ENCODE results near the gene TNFAIP2. TPM values are rescaled to one million over a fixed set of nuclear protein-coding genes. Genes with fewer than 3 reads are reported as not detected.

TNFAIP2 gene
- total and polyA plus RNA-seq, 9 of the 15 experiments (the other 6 are each of a cell fraction or from before 2014, with no cell fraction given), result 22.6 to 68.6 (median 44.6) TPM

- TF ChIP-seq CCNT2 (IDR thresholded peaks at IDR 0.05; ENCODE audit: borderline replicate concordance, extremely low read depth, insufficient read length, low read depth, low read length), result no peak
- no peak for TF ChIP-seq LCOR (CRISPR knock-in tag; IDR thresholded peaks at IDR 0.05)
- TF ChIP-seq DEAF1 (CRISPR knock-in tag; IDR thresholded peaks at IDR 0.05), result no peak
Measured at GRCh38 chr14:103089386-103090335, 33.6 kb upstream of the TNFAIP2 start (continued).

- intact Hi-C loops (cut with micrococcal nuclease), result no loop called here
- in situ Hi-C loops (cut with MboI), result no loop called here
- TF ChIP-seq, protein P1, sequence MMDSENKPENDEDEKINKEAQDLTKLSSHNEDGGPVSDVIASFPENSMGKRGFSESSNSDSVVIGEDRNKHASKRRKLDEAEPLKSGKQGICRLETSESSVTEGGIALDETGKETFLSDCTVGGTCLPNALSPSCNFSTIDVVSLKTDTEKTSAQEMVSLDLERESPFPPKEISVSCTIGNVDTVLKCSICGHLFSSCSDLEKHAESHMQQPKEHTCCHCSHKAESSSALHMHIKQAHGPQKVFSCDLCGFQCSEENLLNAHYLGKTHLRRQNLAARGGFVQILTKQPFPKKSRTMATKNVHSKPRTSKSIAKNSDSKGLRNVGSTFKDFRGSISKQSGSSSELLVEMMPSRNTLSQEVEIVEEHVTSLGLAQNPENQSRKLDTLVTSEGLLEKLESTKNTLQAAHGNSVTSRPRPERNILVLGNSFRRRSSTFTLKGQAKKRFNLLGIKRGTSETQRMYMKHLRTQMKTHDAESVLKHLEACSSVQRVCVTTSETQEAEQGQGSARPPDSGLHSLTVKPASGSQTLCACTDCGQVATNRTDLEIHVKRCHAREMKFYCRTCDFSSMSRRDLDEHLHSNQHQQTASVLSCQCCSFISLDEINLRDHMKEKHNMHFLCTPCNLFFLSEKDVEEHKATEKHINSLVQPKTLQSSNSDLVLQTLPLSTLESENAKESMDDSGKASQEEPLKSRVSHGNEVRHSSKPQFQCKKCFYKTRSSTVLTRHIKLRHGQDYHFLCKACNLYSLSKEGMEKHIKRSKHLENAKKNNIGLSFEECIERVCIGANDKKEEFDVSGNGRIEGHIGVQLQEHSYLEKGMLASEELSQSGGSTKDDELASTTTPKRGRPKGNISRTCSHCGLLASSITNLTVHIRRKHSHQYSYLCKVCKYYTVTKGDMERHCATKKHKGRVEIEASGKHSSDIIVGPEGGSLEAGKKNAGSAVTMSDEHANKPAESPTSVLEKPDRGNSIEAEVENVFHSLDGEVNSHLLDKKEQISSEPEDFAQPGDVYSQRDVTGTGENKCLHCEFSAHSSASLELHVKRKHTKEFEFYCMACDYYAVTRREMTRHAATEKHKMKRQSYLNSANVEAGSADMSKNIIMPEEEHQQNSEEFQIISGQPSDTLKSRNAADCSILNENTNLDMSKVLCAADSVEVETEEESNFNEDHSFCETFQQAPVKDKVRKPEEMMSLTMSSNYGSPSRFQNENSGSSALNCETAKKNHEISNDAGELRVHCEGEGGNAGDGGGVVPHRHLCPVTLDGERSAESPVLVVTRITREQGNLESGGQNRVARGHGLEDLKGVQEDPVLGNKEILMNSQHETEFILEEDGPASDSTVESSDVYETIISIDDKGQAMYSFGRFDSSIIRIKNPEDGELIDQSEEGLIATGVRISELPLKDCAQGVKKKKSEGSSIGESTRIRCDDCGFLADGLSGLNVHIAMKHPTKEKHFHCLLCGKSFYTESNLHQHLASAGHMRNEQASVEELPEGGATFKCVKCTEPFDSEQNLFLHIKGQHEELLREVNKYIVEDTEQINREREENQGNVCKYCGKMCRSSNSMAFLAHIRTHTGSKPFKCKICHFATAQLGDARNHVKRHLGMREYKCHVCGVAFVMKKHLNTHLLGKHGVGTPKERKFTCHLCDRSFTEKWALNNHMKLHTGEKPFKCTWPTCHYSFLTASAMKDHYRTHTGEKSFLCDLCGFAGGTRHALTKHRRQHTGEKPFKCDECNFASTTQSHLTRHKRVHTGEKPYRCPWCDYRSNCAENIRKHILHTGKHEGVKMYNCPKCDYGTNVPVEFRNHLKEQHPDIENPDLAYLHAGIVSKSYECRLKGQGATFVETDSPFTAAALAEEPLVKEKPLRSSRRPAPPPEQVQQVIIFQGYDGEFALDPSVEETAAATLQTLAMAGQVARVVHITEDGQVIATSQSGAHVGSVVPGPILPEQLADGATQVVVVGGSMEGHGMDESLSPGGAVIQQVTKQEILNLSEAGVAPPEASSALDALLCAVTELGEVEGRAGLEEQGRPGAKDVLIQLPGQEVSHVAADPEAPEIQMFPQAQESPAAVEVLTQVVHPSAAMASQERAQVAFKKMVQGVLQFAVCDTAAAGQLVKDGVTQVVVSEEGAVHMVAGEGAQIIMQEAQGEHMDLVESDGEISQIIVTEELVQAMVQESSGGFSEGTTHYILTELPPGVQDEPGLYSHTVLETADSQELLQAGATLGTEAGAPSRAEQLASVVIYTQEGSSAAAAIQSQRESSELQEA (IDR thresholded peaks at IDR 0.05; ENCODE audit: low read depth), result no peak
- no peak for TF ChIP-seq MIER1 (IDR thresholded peaks at IDR 0.05; ENCODE audit: low read depth)
- TF ChIP-seq NR3C1 (CRISPR knock-in tag; IDR thresholded peaks at IDR 0.05), result no peak
- no peak for TF ChIP-seq TSC22D4 (tag; IDR thresholded peaks at IDR 0.05)
- TF ChIP-seq ZNF436 (CRISPR knock-in tag; IDR thresholded peaks at IDR 0.05), result no peak
- no peak for TF ChIP-seq HCFC1 (IDR thresholded peaks at IDR 0.05; ENCODE audit: low read depth, low read length)
Measured at GRCh38 chr14:103090481-103091020, 32.7 kb upstream of the TNFAIP2 start.

More at GRCh38 chr14:103090481-103091020, 32.7 kb upstream of the TNFAIP2 start:
- Histone ChIP-seq H3K36me3 (ENCODE audit: control insufficient read depth, insufficient read depth, low read length) (no peaks in the 10 kb centered on the region), H4K20me1 (replicated peaks; ENCODE audit: control insufficient read depth, insufficient read depth, low read length) (no peaks in the 10 kb centered on the region), H3K9me1 (ENCODE audit: control insufficient read depth, insufficient read depth, low read length) (no peaks in the 10 kb centered on the region), H3K27me3 (ENCODE audit: control insufficient read depth in 2 of 2, insufficient read depth in 2 of 2, low read length in 2 of 2) (no peaks in the 10 kb centered on the region; a peak in 1 of 5 replicates), H3K27ac (ENCODE audit: extremely low read depth, low read depth, low read length) (no peak overlapping the region), H3K9me3 (replicated peaks; ENCODE audit: control insufficient read depth, insufficient read depth, low read depth, low read length) (no peaks in the 10 kb centered on the region), H3K4me3 (no peak overlapping the region), H3K4me2 (ENCODE audit: insufficient read depth, low read length) (no peak overlapping the region), H3K4me1 (replicated peaks in 1 of 2; ENCODE audit: control insufficient read depth in 2 of 2, insufficient read depth in 2 of 2, low read length in 2 of 2) (peaks cover 8 to 77% of the 10 kb centered on the region in 2 experiments; a peak in 4 of 5 replicates), H2AFZ (ENCODE audit: low read depth, low read length) (no peak overlapping the region), H3K9ac (ENCODE audit: insufficient read depth in 1 of 2, low read depth in 2 of 2, low read length in 2 of 2) (no peak overlapping the region), H3K79me2 (ENCODE audit: control insufficient read depth, insufficient read depth, low read length) (no peaks in the 10 kb centered on the region)
- BruUV-seq (replicated peaks), result no TSS peak
- 67% methylated on average over 8 of the region's 12 CpGs for WGBS (ENCODE audit: insufficient coverage, low coverage, missing lambda C conversion rate)
- ATAC-seq (no peak), DNase-seq (ENCODE audit: extremely low read depth in 1 of 4, low spot score in 3 of 4) (no peak), FAIRE-seq (no peak)
- ChIA-PET CTCF (ENCODE audit: low intra/inter-chr PET ratio) (no interaction called here), POLR2A (no interaction called here)

All from K562 (cell line).